Hepatocyte (in vitro differentiated cells): ENCODE results near the gene HERPUD1. TPM values are rescaled to one million over a fixed set of nuclear protein-coding genes. Genes with fewer than 3 reads are reported as not detected.

Experiments used
- DNase-seq: peaks from one replicate; pipeline ENCODE4 v3.0.0-alpha.2; 2016; ENCODE audit warnings: low spot score
- H2AFZ ChIP-seq: fragments of 200-600 bp; sonication (generic); 2 replicates; pipeline ENCODE4 v1.6.0; 2016; ENCODE audit warnings: antibody characterized with exemption, mild to moderate bottlenecking
- H3K27ac ChIP-seq: fragments of 200-600 bp; sonication (generic); 2 replicates; pipeline ENCODE4 v1.5.1; 2016; ENCODE audit warnings: mild to moderate bottlenecking
- H3K27me3 ChIP-seq: fragments of 200-600 bp; sonication (generic); 2 replicates; pipeline ENCODE4 v1.6.1; 2016
- H3K36me3 ChIP-seq: fragments of 200-600 bp; sonication (generic); replicated peaks from 2 replicates; pipeline ENCODE4 v1.5.1; 2016; ENCODE audit warnings: low read depth; ENCODE audit not compliant: insufficient read depth
- H3K4me1 ChIP-seq: fragments of 200-600 bp; sonication (generic); 2 replicates; pipeline ENCODE4 v1.5.1; 2016; ENCODE audit warnings: mild to moderate bottlenecking, moderate library complexity; ENCODE audit not compliant: insufficient read depth
- H3K4me2 ChIP-seq: fragments of 200-600 bp; sonication (generic); 2 replicates; pipeline ENCODE4 v1.6.0; 2016
- H3K4me3 ChIP-seq: fragments of 200-600 bp; sonication (generic); 2 replicates; pipeline ENCODE4 v1.5.1; 2016; ENCODE audit warnings: mild to moderate bottlenecking
- H3K79me2 ChIP-seq: fragments of 200-600 bp; sonication (generic); 2 replicates; pipeline ENCODE4 v1.6.0; 2017; ENCODE audit warnings: mild to moderate bottlenecking
- H3K9me2 ChIP-seq: fragments of 200-600 bp; sonication (generic); replicated peaks from 2 replicates; pipeline ENCODE4 v1.6.0; 2017; ENCODE audit warnings: mild to moderate bottlenecking; ENCODE audit not compliant: insufficient read depth
- H3K9me3 ChIP-seq: fragments of 200-600 bp; sonication (generic); 2 replicates; pipeline ENCODE4 v1.5.1; 2016; ENCODE audit warnings: low read depth, mild to moderate bottlenecking
- H4K20me1 ChIP-seq: fragments of 200-600 bp; sonication (generic); 2 replicates; pipeline ENCODE4 v1.6.0; 2016; ENCODE audit warnings: mild to moderate bottlenecking; ENCODE audit not compliant: insufficient read depth, poor library complexity, severe bottlenecking
- EZH2 ChIP-seq: fragments of 200-600 bp; sonication (generic); IDR thresholded peaks from 2 replicates; pipeline ENCODE4 v1.6.1; 2016; ENCODE audit warnings: antibody characterized with exemption, mild to moderate bottlenecking, borderline replicate concordance
- EZH2phosphoT487 ChIP-seq: fragments of 200-600 bp; sonication (generic); IDR thresholded peaks from one replicate; pipeline ENCODE4 v1.6.1; 2018; ENCODE audit warnings: antibody characterized with exemption, mild to moderate bottlenecking, low read depth, moderate library complexity; ENCODE audit not compliant: unreplicated experiment, severe bottlenecking
- WGBS: methylation state at CpG from one replicate; pipeline ENCODE4 v1.1.6; 2016; ENCODE audit warnings: low lambda C conversion rate; ENCODE audit errors: missing lambda C conversion rate; 5-methylcytosine and 5-hydroxymethylcytosine counted together
- polyA plus RNA-seq: library from polyadenylated mRNA; unstranded; fragments of >200 nt; fragmentation: Nextera tagmentation; extraction: Ambion mirVana; gene quantifications from 2 replicates; pipeline ENCODE4 v1.2.1, GENCODE V29; 2016
- total RNA-seq: library from RNA; depleted of rRNA; stranded (reverse); fragments of >200 nt; gene quantifications from 2 replicates; pipeline ENCODE4 v1.2.3, GENCODE V29; 2014
- TF ChIP-seq, protein P1 (sequence below): fragments of 200-600 bp; sonication (generic); IDR thresholded peaks from 2 replicates; pipeline ENCODE4 v1.5.1; 2016; ENCODE audit warnings: antibody characterized with exemption, mild to moderate bottlenecking; ENCODE audit not compliant: poor library complexity

Gene HERPUD1
- total and polyA plus RNA-seq, 2 experiments from 2014 or later: 199 to 253 TPM

DNA sequence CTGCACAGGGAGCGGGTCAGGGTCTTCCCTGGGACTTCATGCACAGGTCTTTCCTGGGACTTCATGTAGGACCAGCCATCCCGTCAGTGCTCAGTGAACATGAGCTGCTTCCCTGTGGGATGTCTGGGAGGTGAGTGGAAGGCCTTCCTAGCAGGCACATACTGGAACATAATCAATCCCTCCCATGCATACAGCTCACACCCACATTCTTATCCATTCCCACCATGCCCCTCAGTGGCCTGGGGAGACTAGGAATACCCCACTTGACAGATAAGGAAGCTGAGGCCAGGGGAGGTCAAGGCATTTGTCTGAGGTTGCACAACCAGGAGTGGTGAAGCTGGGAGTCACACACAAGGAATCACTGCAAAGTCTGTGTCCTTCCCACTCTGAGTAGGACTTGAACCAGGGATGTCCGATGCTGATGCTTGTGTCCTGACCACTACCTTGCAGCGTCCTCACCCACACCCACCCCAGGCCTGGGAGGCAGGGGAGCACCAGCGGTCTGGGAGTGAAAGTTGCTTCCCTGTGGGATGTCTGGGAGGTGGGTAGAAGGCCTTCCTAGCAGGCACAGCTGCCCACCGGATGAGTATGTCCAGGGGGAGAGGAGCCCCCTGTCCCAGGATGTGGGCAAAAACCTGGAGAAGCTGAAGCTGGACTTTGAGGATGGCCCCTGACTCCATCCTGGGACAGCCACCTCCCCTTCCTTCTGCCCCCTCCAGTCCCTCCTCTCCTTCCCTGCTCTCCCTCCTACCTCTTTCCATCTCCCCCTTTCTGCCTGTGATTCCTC, 56.4 kb downstream of the HERPUD1 start:
- H3K4me2 ChIP-seq: peak overlapping the region; percentile 91
- no peaks in the 10 kb centered on the region for H3K9me2 ChIP-seq
- no peaks in the 10 kb centered on the region for H4K20me1 ChIP-seq
- no peak overlapping the region for H3K4me3 ChIP-seq
- no peak overlapping the region for H3K27ac ChIP-seq
- H3K79me2 ChIP-seq: no peaks in the 10 kb centered on the region
- H3K4me1 ChIP-seq: peaks cover 3% of the 10 kb centered on the region
- TF ChIP-seq EZH2: no peak
- no peak for TF ChIP-seq EZH2phosphoT487
- TF ChIP-seq, protein P1, sequence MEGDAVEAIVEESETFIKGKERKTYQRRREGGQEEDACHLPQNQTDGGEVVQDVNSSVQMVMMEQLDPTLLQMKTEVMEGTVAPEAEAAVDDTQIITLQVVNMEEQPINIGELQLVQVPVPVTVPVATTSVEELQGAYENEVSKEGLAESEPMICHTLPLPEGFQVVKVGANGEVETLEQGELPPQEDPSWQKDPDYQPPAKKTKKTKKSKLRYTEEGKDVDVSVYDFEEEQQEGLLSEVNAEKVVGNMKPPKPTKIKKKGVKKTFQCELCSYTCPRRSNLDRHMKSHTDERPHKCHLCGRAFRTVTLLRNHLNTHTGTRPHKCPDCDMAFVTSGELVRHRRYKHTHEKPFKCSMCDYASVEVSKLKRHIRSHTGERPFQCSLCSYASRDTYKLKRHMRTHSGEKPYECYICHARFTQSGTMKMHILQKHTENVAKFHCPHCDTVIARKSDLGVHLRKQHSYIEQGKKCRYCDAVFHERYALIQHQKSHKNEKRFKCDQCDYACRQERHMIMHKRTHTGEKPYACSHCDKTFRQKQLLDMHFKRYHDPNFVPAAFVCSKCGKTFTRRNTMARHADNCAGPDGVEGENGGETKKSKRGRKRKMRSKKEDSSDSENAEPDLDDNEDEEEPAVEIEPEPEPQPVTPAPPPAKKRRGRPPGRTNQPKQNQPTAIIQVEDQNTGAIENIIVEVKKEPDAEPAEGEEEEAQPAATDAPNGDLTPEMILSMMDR: no peak
- DNase-seq: no peak
- H3K36me3 ChIP-seq: no peaks in the 10 kb centered on the region
- peaks cover 10% of the 10 kb centered on the region for H3K27me3 ChIP-seq
- H3K9me3 ChIP-seq: no peaks in the 10 kb centered on the region
- H2AFZ ChIP-seq: no peak overlapping the region
- 82% methylated on average over 6 of the region's 6 CpGs for WGBS

DNA sequence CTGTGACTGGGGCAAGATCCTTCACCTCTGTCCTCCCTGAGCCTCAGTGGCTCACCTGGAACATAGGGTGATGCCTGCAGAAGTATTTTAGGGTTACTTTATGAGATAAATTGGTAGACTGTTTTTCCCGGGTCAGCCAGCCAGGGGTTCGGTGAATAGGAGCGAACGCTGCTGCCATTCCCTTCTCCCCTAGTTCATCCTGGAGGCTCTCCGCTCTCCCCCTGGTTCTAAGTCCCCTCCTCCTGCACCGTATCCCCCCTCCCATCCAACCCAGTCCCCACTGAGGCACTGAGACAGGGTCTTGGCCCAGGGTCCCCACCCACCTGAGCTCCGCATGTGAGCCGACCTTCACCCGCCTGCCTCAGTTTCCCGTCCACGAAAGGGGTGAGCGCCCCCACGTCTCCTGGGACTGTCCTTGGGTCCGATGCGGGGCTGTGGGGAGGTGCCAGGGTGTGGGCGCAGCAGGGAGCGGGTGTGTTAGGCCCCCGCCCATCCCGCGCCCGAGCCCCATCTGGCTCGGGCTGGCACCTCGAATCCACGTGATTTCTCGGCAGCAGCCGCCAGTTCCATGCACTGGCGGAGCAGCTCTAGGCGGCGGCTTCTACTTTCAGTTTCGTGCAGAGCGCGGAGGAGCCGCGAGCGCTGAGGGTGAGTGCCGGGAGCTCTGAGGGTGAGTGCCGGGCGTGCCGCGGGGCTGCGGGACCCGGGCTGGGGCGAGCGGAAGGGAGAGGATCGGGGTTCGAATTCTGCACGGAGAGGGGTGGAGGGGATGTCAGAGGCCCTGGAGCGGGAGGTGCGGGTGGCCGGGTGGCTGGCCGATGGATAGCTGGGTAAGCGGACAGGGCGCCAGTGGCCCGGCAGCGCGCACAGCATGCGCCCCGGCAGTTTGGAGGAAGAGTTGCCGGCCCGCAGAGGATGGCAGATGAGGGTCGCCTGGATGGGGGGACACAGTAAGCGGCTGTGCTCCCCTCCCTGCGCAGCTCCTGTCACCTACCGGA, 57.3 kb downstream of the HERPUD1 start, which contains the start of gene NLRC5:
NLRC5 (plus strand) TSS at position 610 of the 998 bp plus-strand sequence. CDS start 31,156 bp downstream, outside the sequence.
- H3K4me3 ChIP-seq: peak within 1 kb of the TSS; percentile 74
- H3K36me3 ChIP-seq: no peaks in the 10 kb centered on the region
- 9% methylated on average over 40 of the region's 64 CpGs for WGBS
- peaks cover 3% of the 10 kb centered on the region for H3K4me1 ChIP-seq
- no peak for TF ChIP-seq EZH2
- TF ChIP-seq EZH2phosphoT487: no peak
- TF ChIP-seq, protein P1: no peak
- peaks cover 10% of the 10 kb centered on the region for H3K27me3 ChIP-seq
- peak within 1 kb of the TSS; percentile 64 for H2AFZ ChIP-seq
- H3K9me2 ChIP-seq: no peaks in the 10 kb centered on the region
- H3K9me3 ChIP-seq: no peaks in the 10 kb centered on the region
- DNase-seq: peak; percentile 90
- no peaks in the 10 kb centered on the region for H3K79me2 ChIP-seq
- no peaks in the 10 kb centered on the region for H4K20me1 ChIP-seq
- peak within 1 kb of the TSS; percentile 91 for H3K4me2 ChIP-seq
- peak within 1 kb of the TSS; percentile 35 for H3K27ac ChIP-seq

DNA sequence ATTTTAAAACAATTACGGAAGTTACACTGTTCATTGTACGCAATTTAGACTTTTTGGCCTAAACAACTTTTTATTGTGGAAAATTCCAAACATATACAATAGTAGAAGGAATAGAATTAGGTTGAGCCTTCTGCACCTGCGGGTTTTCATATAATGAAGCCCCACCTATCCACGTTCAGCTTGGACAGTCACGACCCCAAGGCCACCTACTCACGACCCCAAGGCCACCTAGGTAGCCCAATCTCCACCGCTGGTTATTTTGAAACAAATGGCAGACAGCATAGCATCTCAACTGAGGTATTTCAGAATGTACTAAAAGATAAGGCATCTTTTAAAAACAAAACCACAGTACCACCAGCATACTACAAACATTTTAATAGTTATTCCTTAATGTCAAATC, 58.0 kb downstream of the HERPUD1 start:
- no peak overlapping the region for H3K27ac ChIP-seq
- peak overlapping the region; percentile 74 for H3K4me3 ChIP-seq
- H3K27me3 ChIP-seq: peaks cover 10% of the 10 kb centered on the region
- 55% methylated on average over 7 of the region's 7 CpGs for WGBS
- H3K9me2 ChIP-seq: no peaks in the 10 kb centered on the region
- no peaks in the 10 kb centered on the region for H3K79me2 ChIP-seq
- peak overlapping the region; percentile 64 for H2AFZ ChIP-seq
- no peaks in the 10 kb centered on the region for H3K9me3 ChIP-seq
- H3K36me3 ChIP-seq: no peaks in the 10 kb centered on the region
- H3K4me1 ChIP-seq: peaks cover 3% of the 10 kb centered on the region
- H4K20me1 ChIP-seq: no peaks in the 10 kb centered on the region
- TF ChIP-seq EZH2phosphoT487 (no peak), EZH2 (no peak)
- TF ChIP-seq, protein P1: no peak
- peak overlapping the region; percentile 91 for H3K4me2 ChIP-seq
- DNase-seq: no peak
